Colonic mucosa (tissue), 4 donors: ENCODE results near the gene HOXA13. TPM values are rescaled to one million over a fixed set of nuclear protein-coding genes. Genes with fewer than 3 reads are reported as not detected.
A peak's percentile ranks its signal among the peaks of the same experiment; 100 is the strongest.

Experiments
- DNase-seq: peaks from one replicate; pipeline ENCODE4 v3.0.0-alpha.2; 2020
- H3K27ac ChIP-seq: fragments of 200-600 bp; one replicate; pipeline ENCODE4 v1.8.0; 2021
- H3K27me3 ChIP-seq: fragments of 200-600 bp; one replicate; pipeline ENCODE4 v1.8.0; 2021
- H3K36me3 ChIP-seq: fragments of 200-600 bp; one replicate; pipeline ENCODE4 v1.8.0; 2021
- H3K4me1 ChIP-seq: fragments of 200-600 bp; one replicate; pipeline ENCODE4 v1.8.0; 2021; ENCODE audit warnings: mild to moderate bottlenecking
- H3K4me3 ChIP-seq: fragments of 200-600 bp; one replicate; pipeline ENCODE4 v1.8.0; 2021
- H3K9ac ChIP-seq, 2 donors: one replicate each; pipeline ENCODE4 v1.7.0; 2013; ENCODE audit warnings: control low read depth in 2 of 2, low read depth in 2 of 2, low read length in 2 of 2
- H3K9me3 ChIP-seq: fragments of 200-600 bp; one replicate; pipeline ENCODE4 v1.8.0; 2021
- intact Hi-C: fragments of 100-400 bp; cut with DNase I; formaldehyde crosslinking; loops from one replicate; pipeline ENCODE4 v1.14.1; 2022
- total RNA-seq, 2 donors: library from RNA; stranded (reverse); fragmentation: NEBNext Ultra II Directional in 1 of 2; extraction: Animal tissue kit (Norgen Biotek cat#: 25700) in 1 of 2; gene quantifications; one replicate each; pipeline ENCODE4 v1.2.1, GENCODE V29; 2021
- TF ChIP-seq, protein P1 (sequence below): fragments of 200-600 bp; IDR thresholded peaks from one replicate; pipeline ENCODE4 v1.8.0; 2022; ENCODE audit warnings: antibody characterized with exemption, mild to moderate bottlenecking
- donor health status: healthy.
- donor health status: DM: no; HTN: no; CAD: no.
- donor health status: DM: no; HTN: no; CAD: no.

HOXA13 gene
- total RNA-seq, 2 donors from 2014 or later = 22.7 to 33.8 TPM

GRCh38 chr7:27188386-27189294, 11.3 kb downstream of the HOXA13 start:
- Histone ChIP-seq H3K36me3 (no peaks in the 10 kb centered on the region), H3K27me3 (peaks cover 5% of the 10 kb centered on the region), H3K4me1 (peaks cover 6% of the 10 kb centered on the region), H3K27ac (peak overlapping the region; percentile 94), H3K9ac (peak overlapping the region; percentile 81 to 89), H3K9me3 (no peaks in the 10 kb centered on the region), H3K4me3 (peak overlapping the region; percentile 29)
- TF ChIP-seq, protein P1, sequence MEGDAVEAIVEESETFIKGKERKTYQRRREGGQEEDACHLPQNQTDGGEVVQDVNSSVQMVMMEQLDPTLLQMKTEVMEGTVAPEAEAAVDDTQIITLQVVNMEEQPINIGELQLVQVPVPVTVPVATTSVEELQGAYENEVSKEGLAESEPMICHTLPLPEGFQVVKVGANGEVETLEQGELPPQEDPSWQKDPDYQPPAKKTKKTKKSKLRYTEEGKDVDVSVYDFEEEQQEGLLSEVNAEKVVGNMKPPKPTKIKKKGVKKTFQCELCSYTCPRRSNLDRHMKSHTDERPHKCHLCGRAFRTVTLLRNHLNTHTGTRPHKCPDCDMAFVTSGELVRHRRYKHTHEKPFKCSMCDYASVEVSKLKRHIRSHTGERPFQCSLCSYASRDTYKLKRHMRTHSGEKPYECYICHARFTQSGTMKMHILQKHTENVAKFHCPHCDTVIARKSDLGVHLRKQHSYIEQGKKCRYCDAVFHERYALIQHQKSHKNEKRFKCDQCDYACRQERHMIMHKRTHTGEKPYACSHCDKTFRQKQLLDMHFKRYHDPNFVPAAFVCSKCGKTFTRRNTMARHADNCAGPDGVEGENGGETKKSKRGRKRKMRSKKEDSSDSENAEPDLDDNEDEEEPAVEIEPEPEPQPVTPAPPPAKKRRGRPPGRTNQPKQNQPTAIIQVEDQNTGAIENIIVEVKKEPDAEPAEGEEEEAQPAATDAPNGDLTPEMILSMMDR = no peak
- no peak for DNase-seq
- intact Hi-C loops = no loop called here

DNA sequence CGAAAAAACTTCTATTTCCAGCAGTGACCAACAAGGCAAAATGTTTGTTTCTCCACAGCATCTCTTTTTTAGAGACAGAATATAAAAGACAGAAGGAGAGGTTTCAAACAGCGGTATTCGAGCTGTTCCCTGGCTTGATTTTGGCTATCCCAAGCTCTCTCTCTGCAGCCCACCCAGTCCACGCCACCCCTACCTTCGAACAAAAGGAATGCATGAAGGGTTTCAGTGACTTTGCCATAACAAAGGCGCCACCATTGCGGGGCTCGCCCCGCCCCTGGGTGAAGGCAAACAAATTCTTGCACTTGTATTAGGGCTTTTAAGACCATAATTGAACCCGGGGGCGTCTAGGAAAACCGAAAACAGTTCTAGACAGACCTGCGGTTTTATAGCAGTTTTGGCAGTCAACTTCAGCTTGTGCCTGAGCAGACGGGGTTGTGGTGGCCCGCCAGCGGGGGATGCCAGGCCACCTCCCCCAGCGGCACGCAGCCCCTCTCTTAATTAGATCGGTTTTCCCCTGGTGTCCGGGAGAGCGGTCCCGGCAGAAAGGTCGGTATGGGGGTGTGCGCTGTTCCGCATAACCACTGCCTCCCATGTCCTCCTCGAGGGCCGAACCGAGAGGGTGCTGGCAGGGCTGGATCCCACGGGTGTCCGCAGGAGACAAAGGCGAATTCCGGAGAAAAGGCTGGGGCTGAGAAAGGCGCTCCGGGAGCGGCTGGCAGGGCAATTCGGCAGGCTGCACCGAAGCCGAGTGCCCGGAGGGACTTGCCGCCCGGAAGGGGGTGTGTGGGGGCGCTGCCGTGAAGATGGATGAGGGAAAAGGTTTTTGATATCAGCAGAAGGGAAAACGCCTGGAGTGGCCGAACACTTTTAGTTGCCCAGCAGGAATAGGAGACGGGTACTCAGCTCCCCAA, 12.2 kb downstream of the HOXA13 start:
- H3K36me3 ChIP-seq = no peaks in the 10 kb centered on the region
- peaks cover 12% of the 10 kb centered on the region for H3K4me1 ChIP-seq
- H3K9ac ChIP-seq = peak overlapping the region; percentile 81 to 89
- TF ChIP-seq, protein P1 = no peak
- DNase-seq = no peak
- peaks cover 5% of the 10 kb centered on the region for H3K27me3 ChIP-seq
- H3K27ac ChIP-seq = peak overlapping the region; percentile 94
- intact Hi-C loops = no loop called here
- H3K9me3 ChIP-seq = no peaks in the 10 kb centered on the region
- H3K4me3 ChIP-seq = peak overlapping the region; percentile 29

DNA sequence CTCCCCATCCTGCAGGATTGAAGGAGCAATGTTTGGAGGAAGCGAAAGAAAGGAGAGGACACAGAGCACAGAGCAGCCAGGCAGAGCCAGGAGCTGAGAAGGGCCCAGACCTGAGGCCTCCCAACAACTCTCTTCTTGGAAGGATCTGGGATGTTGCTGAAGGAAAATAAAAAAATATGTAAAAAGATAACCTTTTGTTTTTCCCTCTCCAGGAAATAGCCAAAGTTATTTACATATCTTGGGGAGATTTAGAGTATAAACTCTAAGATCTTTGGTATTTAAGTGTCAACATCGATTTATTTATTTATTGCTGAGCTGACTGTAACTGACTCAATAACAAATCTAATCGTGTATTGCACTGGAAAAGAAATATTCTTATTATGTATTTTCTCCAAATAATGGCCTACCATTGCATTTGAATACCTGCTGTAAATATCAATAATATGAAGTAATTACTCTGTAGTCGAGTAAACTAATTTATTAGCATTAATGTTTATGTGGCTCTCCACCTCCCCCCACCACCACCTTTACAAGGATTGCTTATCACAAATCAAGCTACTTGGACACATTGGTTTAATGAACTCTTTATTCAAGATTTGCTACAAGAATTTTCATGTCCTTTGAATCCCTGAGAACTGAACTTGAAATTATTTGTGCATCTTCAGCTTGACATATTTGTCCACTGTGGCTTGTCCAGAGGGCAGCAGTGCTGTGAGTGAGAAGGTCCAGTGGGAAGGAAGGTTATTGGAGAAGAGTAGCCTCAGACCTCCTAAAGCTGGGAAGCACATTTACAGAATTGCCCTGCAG, 13.0 kb downstream of the HOXA13 start:
- Histone ChIP-seq H3K27ac (peak overlapping the region; percentile 94), H3K9me3 (no peaks in the 10 kb centered on the region), H3K4me1 (peaks cover 17% of the 10 kb centered on the region), H3K36me3 (no peaks in the 10 kb centered on the region), H3K4me3 (peak overlapping the region; percentile 50), H3K9ac (peak overlapping the region; percentile 75 to 89), H3K27me3 (peaks cover 5% of the 10 kb centered on the region)
- TF ChIP-seq, protein P1 = no peak
- DNase-seq = no peak
- intact Hi-C loops = no loop called here

DNA sequence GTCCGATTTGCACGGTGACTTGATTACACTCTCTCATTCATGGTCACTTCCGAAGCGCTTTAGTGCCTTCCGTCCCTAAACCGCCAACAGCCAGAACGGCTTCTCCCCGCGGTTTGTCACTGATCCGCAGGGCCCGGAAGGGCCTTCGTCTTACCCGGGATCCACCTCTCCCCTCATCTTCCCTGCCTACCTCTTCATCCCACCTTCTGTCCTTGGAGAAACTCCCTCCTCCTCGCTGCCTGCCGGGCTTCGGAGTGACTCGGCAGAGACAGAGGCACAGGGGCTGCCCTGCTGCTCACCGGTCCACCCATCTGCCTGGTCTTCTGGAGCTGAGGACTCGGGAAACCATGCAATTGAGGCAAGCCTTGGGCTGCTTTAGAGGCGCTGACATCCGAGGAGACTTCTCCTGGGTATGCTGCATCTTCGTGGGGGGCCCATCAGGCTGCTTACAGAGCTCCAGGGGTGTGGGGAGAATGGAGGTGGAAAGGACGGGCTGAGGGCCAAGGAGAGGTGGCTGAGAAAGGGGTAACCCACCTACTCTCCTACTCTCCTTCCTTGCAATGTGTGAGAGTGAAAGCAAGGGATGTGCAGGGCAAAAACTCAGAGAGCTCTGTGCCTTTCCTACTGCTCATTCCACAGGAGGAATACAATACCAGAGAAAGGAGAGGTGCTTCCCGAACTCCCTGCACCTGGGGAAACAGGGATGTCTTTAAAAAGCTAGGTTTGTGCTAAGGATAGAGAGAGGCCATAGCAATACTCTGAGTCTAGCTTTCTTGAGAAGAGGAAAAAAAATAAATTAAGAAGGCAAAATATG, 13.8 kb downstream of the HOXA13 start:
- peaks cover 5% of the 10 kb centered on the region for H3K27me3 ChIP-seq
- H3K27ac ChIP-seq = peak overlapping the region; percentile 94
- H3K9me3 ChIP-seq = no peaks in the 10 kb centered on the region
- no peak for DNase-seq
- peaks cover 22% of the 10 kb centered on the region for H3K4me1 ChIP-seq
- intact Hi-C loops = no loop called here
- peak overlapping the region; percentile 50 for H3K4me3 ChIP-seq
- no peaks in the 10 kb centered on the region for H3K36me3 ChIP-seq
- TF ChIP-seq, protein P1 = no peak
- peak overlapping the region; percentile 75 to 89 for H3K9ac ChIP-seq
